Activated CD4-positive, alpha-beta T cell treated with anti-CD3 and anti-CD28 coated beads for 36 hours (primary cell): ENCODE results near the gene DKK3. TPM values are rescaled to one million over a fixed set of nuclear protein-coding genes. Genes with fewer than 3 reads are reported as not detected.

Source experiments
- ATAC-seq: fragments of 200-7000 bp; cut with Tn5 transposase; one replicate; pipeline ENCODE4 v1.10.0; 2021; ENCODE audit warnings: mild to moderate bottlenecking, moderate library complexity
- CTCF ChIA-PET: fragments of 350-600 bp; sonication (Branson Sonifier 250); formaldehyde crosslinking; loops from one replicate; lab custom pipeline; 2021; ENCODE audit warnings: antibody characterized with exemption; lab: Charles Lee
- POLR2A ChIA-PET: fragments of 350-600 bp; sonication (Branson Sonifier 250); formaldehyde crosslinking; loops from one replicate; lab custom pipeline; 2021; ENCODE audit warnings: antibody characterized with exemption, inconsistent platforms; lab: Charles Lee
- DNase-seq: peaks from one replicate; pipeline ENCODE4 v3.0.0-alpha.2; 2020
- H3K27ac Mint-ChIP-seq: one replicate; pipeline ENCODE4 v1.8.0; 2021; ENCODE audit warnings: mixed read lengths
- H3K27me3 Mint-ChIP-seq: one replicate; pipeline ENCODE4 v1.8.0; 2021; ENCODE audit warnings: mixed read lengths
- H3K36me3 Mint-ChIP-seq: one replicate; pipeline ENCODE4 v1.8.0; 2021; ENCODE audit warnings: low read depth, mixed read lengths
- H3K4me1 Mint-ChIP-seq: one replicate; pipeline ENCODE4 v1.8.0; 2021; ENCODE audit warnings: mixed read lengths
- H3K4me3 Mint-ChIP-seq: one replicate; pipeline ENCODE4 v1.8.0; 2021; ENCODE audit warnings: mild to moderate bottlenecking, moderate library complexity, mixed read lengths
- H3K9me3 Mint-ChIP-seq: one replicate; pipeline ENCODE4 v1.8.0; 2021; ENCODE audit warnings: low read depth, mixed read lengths
- intact Hi-C, 2 experiments: fragments of 100-400 bp; cut with DNase I in 1 of 2; cut with micrococcal nuclease in 1 of 2; formaldehyde crosslinking; loops; one replicate each; pipeline versions ENCODE4 v1.14.2 to v1.15.1; 2022 to 2024; cut with DNase I, micrococcal nuclease
- total RNA-seq, 2 experiments: library from RNA; stranded (reverse); gene quantifications; one replicate each; pipeline ENCODE4 v1.2.3, GENCODE V29; 2021

DKK3 gene
- total RNA-seq, 2 experiments from 2014 or later: not detected

GRCh38 chr11:11985954-11986949, 22.2 kb downstream of the DKK3 start:
- POLR2A ChIA-PET: no interaction called here

GRCh38 chr11:11985016-11985715, 23.3 kb downstream of the DKK3 start:
- Mint-ChIP-seq H3K4me1 (peaks cover 6% of the 10 kb centered on the region), H3K4me3 (no peak overlapping the region), H3K27me3 (no peaks in the 10 kb centered on the region), H3K9me3 (no peaks in the 10 kb centered on the region), H3K27ac (no peak overlapping the region), H3K36me3 (no peaks in the 10 kb centered on the region)
- no peak for ATAC-seq
- intact Hi-C loops: no loop called here
- CTCF ChIA-PET: no interaction called here
- POLR2A ChIA-PET: no interaction called here
- no peak for DNase-seq

More at GRCh38 chr11:11985954-11986949, 22.2 kb downstream of the DKK3 start:
- Mint-ChIP-seq H3K4me1 (peaks cover 6% of the 10 kb centered on the region), H3K9me3 (no peaks in the 10 kb centered on the region), H3K4me3 (no peak overlapping the region), H3K27ac (no peak overlapping the region), H3K27me3 (no peaks in the 10 kb centered on the region), H3K36me3 (no peaks in the 10 kb centered on the region)
- no peak for ATAC-seq
- intact Hi-C loops: no loop called here
- CTCF ChIA-PET: interaction anchor here (0.6 to 1.4 kb wide), 2 partner anchors 21 to 276 kb away, joined by 3 read pairs; no protein-coding TSS in a partner anchor
- no peak for DNase-seq

GRCh38 chr11:11984563-11984962, 23.9 kb downstream of the DKK3 start:
- CTCF ChIA-PET: no interaction called here
- peaks cover 6% of the 10 kb centered on the region for H3K4me1 Mint-ChIP-seq

GRCh38 chr11:11983427-11983826, 25.0 kb downstream of the DKK3 start:
- Mint-ChIP-seq H3K36me3 (no peaks in the 10 kb centered on the region), H3K27ac (no peak overlapping the region), H3K9me3 (no peaks in the 10 kb centered on the region), H3K4me3 (no peak overlapping the region), H3K4me1 (peaks cover 6% of the 10 kb centered on the region), H3K27me3 (no peaks in the 10 kb centered on the region)
- ChIA-PET CTCF (interaction anchor here (1.1 kb wide), 2 partner anchors 95 to 299 kb away, joined by 3 to 4 read pairs; no protein-coding TSS in a partner anchor), POLR2A (no interaction called here)
- intact Hi-C loops: no loop called here
- DNase-seq (no peak), ATAC-seq (no peak)

More at GRCh38 chr11:11984563-11984962, 23.9 kb downstream of the DKK3 start:
- Mint-ChIP-seq H3K27me3 (no peaks in the 10 kb centered on the region), H3K9me3 (no peaks in the 10 kb centered on the region), H3K36me3 (no peaks in the 10 kb centered on the region), H3K27ac (no peak overlapping the region), H3K4me3 (no peak overlapping the region)
- POLR2A ChIA-PET: no interaction called here
- ATAC-seq (no peak), DNase-seq (no peak)
- intact Hi-C loops: no loop called here

- ATAC-seq: no peak
- H3K4me1 Mint-ChIP-seq: peaks cover 5% of the 10 kb centered on the region
- intact Hi-C loops: no loop called here
- CTCF ChIA-PET: interaction anchor here (1.1 kb wide), 2 partner anchors 95 to 299 kb away, joined by 3 to 4 read pairs; no protein-coding TSS in a partner anchor
- H3K27me3 Mint-ChIP-seq: no peaks in the 10 kb centered on the region
- POLR2A ChIA-PET: no interaction called here
- no peak overlapping the region for H3K4me3 Mint-ChIP-seq
- no peaks in the 10 kb centered on the region for H3K9me3 Mint-ChIP-seq
- no peak for DNase-seq
- H3K36me3 Mint-ChIP-seq: no peaks in the 10 kb centered on the region
- no peak overlapping the region for H3K27ac Mint-ChIP-seq
These were observed 25.5 kb downstream of the DKK3 start for GRCh38 chr11:11982975-11983374.

- Mint-ChIP-seq H3K4me3 (no peak overlapping the region), H3K27ac (no peak overlapping the region), H3K9me3 (no peaks in the 10 kb centered on the region), H3K36me3 (no peaks in the 10 kb centered on the region), H3K27me3 (no peaks in the 10 kb centered on the region), H3K4me1 (peaks cover under 1% of the 10 kb centered on the region)
- intact Hi-C loops: no loop called here
- ChIA-PET POLR2A (no interaction called here), CTCF (interaction anchor here (0.7 to 1.6 kb wide), 4 partner anchors 32 to 300 kb away, joined by 3 to 4 read pairs (median 4); no protein-coding TSS in a partner anchor)
- ATAC-seq (no peak), DNase-seq (no peak)
These were observed 26.0 kb downstream of the DKK3 start for GRCh38 chr11:11982461-11982860.

GRCh38 chr11:11981840-11982239, 26.6 kb downstream of the DKK3 start:
- no peaks in the 10 kb centered on the region for H3K27me3 Mint-ChIP-seq
- ATAC-seq (no peak), DNase-seq (no peak)
- no peak overlapping the region for H3K27ac Mint-ChIP-seq
- no peaks in the 10 kb centered on the region for H3K9me3 Mint-ChIP-seq
- ChIA-PET CTCF (interaction anchor here (0.8 to 1.6 kb wide), 2 partner anchors 300 to 692 kb away, joined by 4 read pairs; no protein-coding TSS in a partner anchor), POLR2A (no interaction called here)
- H3K4me3 Mint-ChIP-seq: no peak overlapping the region
- H3K36me3 Mint-ChIP-seq: no peaks in the 10 kb centered on the region
- H3K4me1 Mint-ChIP-seq: no peaks in the 10 kb centered on the region
- intact Hi-C loops: no loop called here

GRCh38 chr11:11981364-11981763, 27.1 kb downstream of the DKK3 start:
- ATAC-seq (no peak), DNase-seq (no peak)
- CTCF ChIA-PET: interaction anchor here (0.6 to 1.6 kb wide), 3 partner anchors 50 to 691 kb away, joined by 3 to 4 read pairs (median 4); no protein-coding TSS in a partner anchor
- Mint-ChIP-seq H3K4me3 (no peak overlapping the region), H3K27me3 (no peaks in the 10 kb centered on the region), H3K27ac (no peak overlapping the region), H3K4me1 (no peaks in the 10 kb centered on the region), H3K9me3 (no peaks in the 10 kb centered on the region), H3K36me3 (no peaks in the 10 kb centered on the region)
- POLR2A ChIA-PET: no interaction called here
- intact Hi-C loops: no loop called here

GRCh38 chr11:11980841-11981308, 27.6 kb downstream of the DKK3 start:
- DNase-seq (no peak), ATAC-seq (no peak)
- no peaks in the 10 kb centered on the region for H3K36me3 Mint-ChIP-seq
- intact Hi-C loops: no loop called here
- no peak overlapping the region for H3K27ac Mint-ChIP-seq
- H3K9me3 Mint-ChIP-seq: no peaks in the 10 kb centered on the region
- no peaks in the 10 kb centered on the region for H3K4me1 Mint-ChIP-seq
- no peak overlapping the region for H3K4me3 Mint-ChIP-seq
- POLR2A ChIA-PET: no interaction called here
- H3K27me3 Mint-ChIP-seq: no peaks in the 10 kb centered on the region
- CTCF ChIA-PET: interaction anchor here (0.6 to 3.1 kb wide), 3 partner anchors 14 to 301 kb away, joined by 3 to 11 read pairs (median 4); no protein-coding TSS in a partner anchor

- no peak overlapping the region for H3K4me3 Mint-ChIP-seq
- DNase-seq (no peak), ATAC-seq (no peak)
- no peaks in the 10 kb centered on the region for H3K36me3 Mint-ChIP-seq
- H3K4me1 Mint-ChIP-seq: no peaks in the 10 kb centered on the region
- H3K27ac Mint-ChIP-seq: no peak overlapping the region
- CTCF ChIA-PET: interaction anchor here (0.6 to 3.1 kb wide), 4 partner anchors 13 to 301 kb away, joined by 3 to 11 read pairs (median 4); no protein-coding TSS in a partner anchor
- POLR2A ChIA-PET: no interaction called here
- H3K9me3 Mint-ChIP-seq: no peaks in the 10 kb centered on the region
- intact Hi-C loops: no loop called here
- no peaks in the 10 kb centered on the region for H3K27me3 Mint-ChIP-seq
These were observed 28.2 kb downstream of the DKK3 start for GRCh38 chr11:11980200-11980599.

- no peak overlapping the region for H3K27ac Mint-ChIP-seq
- intact Hi-C loops: no loop called here
- no peaks in the 10 kb centered on the region for H3K36me3 Mint-ChIP-seq
- H3K9me3 Mint-ChIP-seq: no peaks in the 10 kb centered on the region
- POLR2A ChIA-PET: no interaction called here
- ATAC-seq (no peak), DNase-seq (no peak)
- CTCF ChIA-PET: interaction anchor here (0.6 to 3.1 kb wide), 6 partner anchors 12 to 302 kb away, joined by 3 to 11 read pairs (median 4); no protein-coding TSS in a partner anchor
- H3K27me3 Mint-ChIP-seq: no peaks in the 10 kb centered on the region
- H3K4me3 Mint-ChIP-seq: no peak overlapping the region
- H3K4me1 Mint-ChIP-seq: peaks cover 6% of the 10 kb centered on the region
These were observed 28.8 kb downstream of the DKK3 start for GRCh38 chr11:11979488-11980117.
